Brain microvascular endothelial cell (primary cell): ENCODE data around the gene FUT2.

ENCODE experiments used
- DNase-seq: peaks from one replicate; pipeline ENCODE4 v3.0.0-alpha.2; 2020
- H3K27ac ChIP-seq: fragments of 250-450 bp; sonication (Bioruptor Pico); 2 replicates; pipeline ENCODE4 v1.5.1; 2020; ENCODE audit warnings: mild to moderate bottlenecking, moderate library complexity
- H3K27me3 ChIP-seq: fragments of 250-450 bp; sonication (Bioruptor Pico); replicated peaks from 2 replicates; pipeline ENCODE4 v1.5.1; 2020; ENCODE audit warnings: mild to moderate bottlenecking
- H3K36me3 ChIP-seq: fragments of 250-450 bp; sonication (Bioruptor Pico); replicated peaks from 2 replicates; pipeline ENCODE4 v1.5.1; 2020; ENCODE audit warnings: mild to moderate bottlenecking
- H3K4me3 ChIP-seq: 2 replicates; pipeline ENCODE4 v1.5.1; 2011; ENCODE audit warnings: low read depth, mild to moderate bottlenecking, control low read depth, low read length, moderate library complexity
- CTCF ChIP-seq: IDR thresholded peaks from 2 replicates; pipeline ENCODE4 v1.5.1; 2011; ENCODE audit warnings: low read depth, mild to moderate bottlenecking, moderate library complexity, low read length, control low read depth, inconsistent platforms; ENCODE audit errors: missing control alignments
- in situ Hi-C: cut with HindIII; loops from 2 replicates; pipeline ENCODE4 v1.10.0; 2017; ENCODE audit warnings: low sequenced_read_pairs, low pct_ligation_motif_present

The FUT2 gene

GRCh38 chr19:48702701-48703100, 6.9 kb downstream of the FUT2 start:
- in situ Hi-C loops, result no loop called here
- no peak for TF ChIP-seq CTCF
- DNase-seq, result no peak

GRCh38 chr19:48703316-48703715, 7.5 kb downstream of the FUT2 start:
- Histone ChIP-seq H3K36me3 (no peaks in the 10 kb centered on the region), H3K27ac (no peak overlapping the region), H3K27me3 (no peaks in the 10 kb centered on the region), H3K4me3 (no peak overlapping the region)
- DNase-seq, result no peak
- in situ Hi-C loops, result no loop called here
- TF ChIP-seq CTCF, result no peak

More at GRCh38 chr19:48702701-48703100, 6.9 kb downstream of the FUT2 start:
- no peaks in the 10 kb centered on the region for H3K36me3 ChIP-seq
- H3K27me3 ChIP-seq, result no peaks in the 10 kb centered on the region
- no peak overlapping the region for H3K4me3 ChIP-seq
- no peak overlapping the region for H3K27ac ChIP-seq

GRCh38 chr19:48705431-48705830, 9.7 kb downstream of the FUT2 start:
- TF ChIP-seq CTCF, result no peak
- in situ Hi-C loops, result no loop called here
- Histone ChIP-seq H3K27ac (no peak overlapping the region), H3K36me3 (no peaks in the 10 kb centered on the region), H3K27me3 (no peaks in the 10 kb centered on the region), H3K4me3 (no peak overlapping the region)
- DNase-seq, result no peak

- no peaks in the 10 kb centered on the region for H3K36me3 ChIP-seq
- no peaks in the 10 kb centered on the region for H3K27me3 ChIP-seq
- no peak overlapping the region for H3K4me3 ChIP-seq
- DNase-seq, result no peak
- in situ Hi-C loops, result no loop called here
- no peak for TF ChIP-seq CTCF
- H3K27ac ChIP-seq, result no peak overlapping the region
These were observed 12.7 kb downstream of the FUT2 start for GRCh38 chr19:48708471-48708870.

GRCh38 chr19:48711106-48711662, 15.4 kb downstream of the FUT2 start:
- DNase-seq, result no peak
- Histone ChIP-seq H3K27me3 (no peaks in the 10 kb centered on the region), H3K36me3 (no peaks in the 10 kb centered on the region), H3K27ac (no peak overlapping the region), H3K4me3 (no peak overlapping the region)
- in situ Hi-C loops, result no loop called here
- no peak for TF ChIP-seq CTCF
